Lung (tissue), 12 donors: ENCODE results near the gene ENKD1. TPM values are rescaled to one million over a fixed set of nuclear protein-coding genes. Genes with fewer than 3 reads are reported as not detected.

ENCODE experiments used
- ATAC-seq: fragments of 200-7000 bp; cut with Tn5 transposase; one replicate; pipeline ENCODE4 v1.9.1; 2020; ENCODE audit warnings: moderate number of reproducible peaks; ENCODE audit not compliant: insufficient read depth, low FRiP score
- DNase-seq, 3 donors: peaks; one replicate each; pipeline ENCODE4 v3.0.0-alpha.2; 2013 to 2017
- H3K27ac ChIP-seq, 2 donors: one replicate each; pipeline ENCODE4 v1.5.1; 2013; ENCODE audit warnings: mild to moderate bottlenecking in 2 of 2, moderate library complexity in 2 of 2, control low read depth in 1 of 2, inconsistent platforms in 1 of 2, low read depth in 1 of 2, low read length in 1 of 2
- H3K27me3 ChIP-seq, 3 donors: one replicate each; pipeline ENCODE4 v1.5.1; 2013; ENCODE audit warnings: low read length in 2 of 3; ENCODE audit not compliant: control insufficient read depth in 3 of 3, insufficient read depth in 3 of 3
- H3K36me3 ChIP-seq, 4 donors: one replicate each; pipeline ENCODE4 v1.5.1; 2013; ENCODE audit warnings: low read length in 4 of 4, mild to moderate bottlenecking in 1 of 4, moderate library complexity in 1 of 4; ENCODE audit not compliant: control insufficient read depth in 4 of 4, insufficient read depth in 4 of 4
- H3K4me1 ChIP-seq, 5 donors: one replicate each; pipeline ENCODE4 v1.5.1; 2013; ENCODE audit warnings: low read length in 5 of 5, mild to moderate bottlenecking in 2 of 5, moderate library complexity in 1 of 5; ENCODE audit not compliant: control insufficient read depth in 5 of 5, insufficient read depth in 5 of 5
- H3K4me3 ChIP-seq: one replicate; pipeline ENCODE4 v1.5.1; 2013; ENCODE audit warnings: mild to moderate bottlenecking, control low read depth, moderate library complexity
- H3K9ac ChIP-seq, 2 donors: one replicate each; pipeline ENCODE4 v1.5.1; 2013; ENCODE audit warnings: low read length in 2 of 2, control low read depth in 1 of 2; ENCODE audit not compliant: insufficient read depth in 1 of 2
- H3K9me3 ChIP-seq, 4 donors: one replicate each; pipeline ENCODE4 v1.5.1; 2013; ENCODE audit warnings: low read length in 3 of 4, mild to moderate bottlenecking in 1 of 4, moderate library complexity in 1 of 4; ENCODE audit not compliant: control insufficient read depth in 4 of 4, insufficient read depth in 3 of 4
- CTCF ChIP-seq: IDR thresholded peaks from 2 replicates; pipeline ENCODE4 v1.5.1; 2012; ENCODE audit warnings: mild to moderate bottlenecking; ENCODE audit errors: control extremely low read depth, extremely low read depth
- WGBS, 2 donors: extraction: QIAGEN DNeasy Blood & Tissue Kit; methylation state at CpG; one replicate each; pipeline ENCODE4 v1.1.7; 2013; 5-methylcytosine and 5-hydroxymethylcytosine counted together
- polyA plus RNA-seq, 2 donors: library from polyadenylated mRNA; stranded (reverse); fragments of 200-250 nt; gene quantifications; one replicate each; pipeline ENCODE4 v1.2.1, GENCODE V29; 2013
- total RNA-seq, 2 donors: library from RNA; depleted of rRNA in 1 of 2; stranded (reverse); fragments of >200 nt in 1 of 2; gene quantifications; one replicate each; pipeline ENCODE4 v1.2.1, GENCODE V29; 2014 to 2021
- donor health status: control.
- donor health status: control.
- donor health status: Bipolar disorder and iron deficiency.
- donor health status: healthy.
- donor health status: DM: yes; HTN: yes; CAD: no.

Gene ENKD1
- total and polyA plus RNA-seq, 4 donors = 24.4 to 35.9 (median 31.1) TPM

- no peak for TF ChIP-seq CTCF
- 84 to 98% methylated on average over 1 of the region's 1 CpG for WGBS, 2 donors
- no peak for DNase-seq
- H3K27ac ChIP-seq = peak overlapping the region in 1 of 2 donors; percentile 1
- no peaks in the 10 kb centered on the region for H3K9me3 ChIP-seq
- peaks cover 0 to 18% (median 2%) of the 10 kb centered on the region in 4 donors for H3K36me3 ChIP-seq
- no peak overlapping the region for H3K4me3 ChIP-seq
- H3K27me3 ChIP-seq = no peaks in the 10 kb centered on the region
- H3K9ac ChIP-seq = no peak overlapping the region
- H3K4me1 ChIP-seq = peaks cover 0 to 21% (median 17%) of the 10 kb centered on the region in 5 donors
- ATAC-seq = no peak
These were observed 11.2 kb upstream of the ENKD1 start for GRCh38 chr16:67677712-67678111.

- no peak overlapping the region for H3K4me3 ChIP-seq
- no peak overlapping the region for H3K27ac ChIP-seq
- WGBS, 2 donors = 71 to 84% methylated on average over 8 of the region's 8 CpGs
- H3K9me3 ChIP-seq = no peaks in the 10 kb centered on the region
- H3K27me3 ChIP-seq = no peaks in the 10 kb centered on the region
- H3K9ac ChIP-seq = no peak overlapping the region
- peaks cover 0 to 21% (median 17%) of the 10 kb centered on the region in 5 donors for H3K4me1 ChIP-seq
- no peak for DNase-seq
- H3K36me3 ChIP-seq = peaks cover 0 to 18% (median 1%) of the 10 kb centered on the region in 4 donors
- TF ChIP-seq CTCF = no peak
- ATAC-seq = no peak
These were observed 10.4 kb upstream of the ENKD1 start for GRCh38 chr16:67676939-67677338.

- H3K4me1 ChIP-seq = peaks cover 0 to 21% (median 17%) of the 10 kb centered on the region in 5 donors
- no peak for ATAC-seq
These were observed 10.0 kb upstream of the ENKD1 start for GRCh38 chr16:67676516-67676915.

More at GRCh38 chr16:67676516-67676915, 10.0 kb upstream of the ENKD1 start:
- Histone ChIP-seq H3K4me3 (no peak overlapping the region), H3K9me3 (no peaks in the 10 kb centered on the region), H3K36me3 (peaks cover 0 to 16% (median 1%) of the 10 kb centered on the region in 4 donors), H3K9ac (no peak overlapping the region), H3K27ac (no peak overlapping the region), H3K27me3 (no peaks in the 10 kb centered on the region)
- DNase-seq = no peak
- no peak for TF ChIP-seq CTCF
- WGBS, 2 donors = 57 to 63% methylated on average over 4 of the region's 4 CpGs
